ENCODE results near the gene GALNT17. TPM values are rescaled to one million over a fixed set of nuclear protein-coding genes. Genes with fewer than 3 reads are reported as not detected.
"Not testable (repeated sequence)": the region's sequence is repeated elsewhere in the genome, so short reads cannot be mapped to it uniquely, and the experiment has no call there.

GALNT17 gene
- total and polyA plus RNA-seq, 5 experiments from 2014 or later, result not detected

DNA sequence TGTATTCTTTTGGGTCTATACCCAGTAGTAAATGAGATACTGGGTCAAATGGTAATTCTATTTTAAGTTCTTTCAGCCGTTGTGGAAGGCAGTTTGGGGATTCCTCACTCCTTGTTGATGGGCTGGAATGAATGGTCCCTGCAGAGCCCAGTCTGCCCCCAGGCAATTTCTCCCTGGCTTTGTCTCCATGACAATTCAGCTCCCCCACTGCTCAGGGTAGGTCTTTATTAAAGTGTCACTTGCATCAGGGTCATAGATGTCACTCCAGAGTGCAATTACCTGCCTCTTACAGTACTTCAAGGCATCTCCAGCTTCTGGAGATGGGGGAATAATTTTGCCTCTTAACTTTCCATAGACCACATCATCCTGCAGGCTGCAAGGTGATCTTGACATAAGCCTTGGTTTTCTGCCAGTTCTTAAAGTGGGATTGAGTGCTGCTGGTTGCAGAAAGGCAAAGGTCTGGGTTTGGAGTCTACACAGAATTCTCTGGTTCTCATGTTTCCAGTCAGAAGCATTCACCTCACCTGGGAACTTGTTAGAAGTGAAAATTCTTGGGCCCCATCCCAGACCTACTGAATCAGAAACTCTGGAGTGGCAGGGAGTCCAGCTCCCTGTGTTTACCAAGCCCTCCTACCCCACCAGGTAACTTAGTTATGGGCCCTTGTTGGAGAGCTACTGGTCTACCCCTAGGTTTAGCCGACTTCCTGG is 442.4 kb downstream of the GALNT17 start:
- Mint-ChIP-seq H3K4me1 (no peaks in the 10 kb centered on the region), H3K27ac (no peak overlapping the region), H3K4me3 (no peak overlapping the region), H3K27me3 (no peaks in the 10 kb centered on the region), H3K9me3 (peaks cover 0 to 18% (median 8%) of the 10 kb centered on the region in 9 donors), H3K36me3 (peaks cover 0 to 4% (median 0%) of the 10 kb centered on the region in 3 donors)
- DNase-seq, result no peak
- POLR2A ChIA-PET, result no interaction called here
- no peak for ATAC-seq

DNA sequence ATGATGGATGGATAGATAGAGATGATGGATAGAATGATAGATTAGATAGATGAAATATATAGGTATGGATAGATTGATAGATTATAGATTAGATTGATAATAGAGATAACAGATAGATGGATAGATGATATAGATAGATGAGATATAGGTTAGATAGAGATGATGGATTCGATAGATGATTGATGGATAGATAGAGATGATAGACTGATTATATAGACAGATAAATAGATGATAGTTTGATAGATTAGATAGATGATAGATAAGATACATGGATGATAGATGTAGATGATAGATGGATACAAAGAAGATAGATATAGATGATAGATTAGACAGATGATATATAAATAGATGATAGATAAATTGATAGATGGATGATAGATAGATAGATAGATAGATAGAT is 448.1 kb downstream of the GALNT17 start:
- no peaks in the 10 kb centered on the region for H3K4me1 Mint-ChIP-seq
- H3K4me3 Mint-ChIP-seq, result no peak overlapping the region
- no peak for ATAC-seq
- peaks cover 0 to 19% (median 5%) of the 10 kb centered on the region in 9 donors for H3K9me3 Mint-ChIP-seq
- H3K27me3 Mint-ChIP-seq, result no peaks in the 10 kb centered on the region
- H3K36me3 Mint-ChIP-seq, result no peaks in the 10 kb centered on the region
- DNase-seq, result no peak
- POLR2A ChIA-PET, result no interaction called here
- H3K27ac Mint-ChIP-seq, result no peak overlapping the region

DNA sequence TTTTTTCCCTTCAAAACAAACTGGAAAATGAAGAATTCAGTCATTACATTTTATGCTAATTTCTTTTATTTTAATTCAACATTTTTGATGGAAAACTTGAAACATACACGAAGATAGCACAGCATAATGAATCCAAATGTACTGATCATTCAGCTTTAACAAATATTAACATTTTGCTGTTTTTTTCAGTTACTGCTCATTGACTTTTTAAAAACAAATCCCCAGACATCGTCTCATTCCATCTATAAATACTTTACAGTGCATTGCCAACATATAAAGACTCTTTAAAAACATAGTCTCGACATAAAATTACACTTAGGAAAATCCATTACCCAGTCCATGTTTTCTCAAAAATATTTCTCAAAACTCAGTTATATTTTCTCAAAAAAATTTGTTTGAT is 452.3 kb downstream of the GALNT17 start:
- H3K4me3 Mint-ChIP-seq, result no peak overlapping the region
- POLR2A ChIA-PET, result no interaction called here
- no peaks in the 10 kb centered on the region for H3K36me3 Mint-ChIP-seq
- peaks cover 0 to 10% (median 8%) of the 10 kb centered on the region in 9 donors for H3K9me3 Mint-ChIP-seq
- no peaks in the 10 kb centered on the region for H3K27me3 Mint-ChIP-seq
- H3K27ac Mint-ChIP-seq, result no peak overlapping the region
- ATAC-seq (no peak), DNase-seq (no peak)
- H3K4me1 Mint-ChIP-seq, result no peaks in the 10 kb centered on the region

DNA sequence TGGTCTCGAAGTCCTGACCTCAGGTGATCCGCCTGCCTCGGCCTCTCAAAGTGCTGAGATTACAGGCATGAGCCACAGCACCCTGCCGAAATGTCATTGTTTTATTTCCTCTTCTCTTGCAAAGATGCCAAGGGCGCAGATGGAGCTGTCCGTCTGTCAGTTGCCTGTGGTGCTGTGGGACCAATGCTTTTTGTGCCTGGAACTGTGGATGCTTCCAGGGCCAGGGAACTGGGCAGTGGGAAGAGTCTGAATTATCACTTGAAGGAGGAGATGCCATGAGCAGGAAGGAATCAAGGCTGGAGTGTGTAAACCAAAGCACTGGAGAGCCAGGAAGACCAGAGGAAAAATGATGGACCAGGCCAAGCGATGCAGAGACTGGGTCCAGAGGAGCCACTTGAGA is 459.9 kb downstream of the GALNT17 start:
- peak overlapping the region in 1 of 10 donors; percentile 86 for H3K27ac Mint-ChIP-seq
- peaks cover 0 to 23% (median 9%) of the 10 kb centered on the region in 9 donors for H3K9me3 Mint-ChIP-seq
- no peaks in the 10 kb centered on the region for H3K36me3 Mint-ChIP-seq
- no peak overlapping the region for H3K4me3 Mint-ChIP-seq
- H3K27me3 Mint-ChIP-seq, result no peaks in the 10 kb centered on the region
- no peaks in the 10 kb centered on the region for H3K4me1 Mint-ChIP-seq
- ATAC-seq (no peak), DNase-seq (no peak)
- POLR2A ChIA-PET, result no interaction called here

DNA sequence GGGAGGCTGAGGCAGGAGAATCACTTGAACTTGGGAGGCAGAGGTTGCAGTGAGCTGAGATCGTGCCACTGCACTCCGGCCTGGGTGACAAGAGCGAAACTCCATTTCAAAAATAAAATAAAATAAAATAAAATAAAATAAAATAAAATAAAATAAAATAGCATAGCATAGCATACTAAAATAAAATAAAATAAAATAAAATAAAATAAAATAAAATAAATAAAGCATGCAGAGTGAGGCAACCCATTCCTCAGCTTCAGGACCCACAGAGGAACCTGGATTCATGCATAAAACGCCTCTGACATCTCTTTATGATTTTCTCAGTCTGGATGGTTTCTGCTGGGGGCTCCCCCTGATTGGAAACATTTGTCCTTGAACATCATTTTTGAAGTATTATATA is 460.4 kb downstream of the GALNT17 start:
- H3K9me3 Mint-ChIP-seq, result peaks cover 0 to 23% (median 9%) of the 10 kb centered on the region in 9 donors
- ATAC-seq, H3K36me3 Mint-ChIP-seq, H3K27me3 Mint-ChIP-seq, H3K27ac Mint-ChIP-seq, H3K4me3 Mint-ChIP-seq, H3K4me1 Mint-ChIP-seq, DNase-seq: not testable (repeated sequence)
- POLR2A ChIA-PET, result interaction anchor here (0.7 kb wide), 1 partner anchor 14 kb away, joined by 3 read pairs; no protein-coding TSS in a partner anchor

DNA sequence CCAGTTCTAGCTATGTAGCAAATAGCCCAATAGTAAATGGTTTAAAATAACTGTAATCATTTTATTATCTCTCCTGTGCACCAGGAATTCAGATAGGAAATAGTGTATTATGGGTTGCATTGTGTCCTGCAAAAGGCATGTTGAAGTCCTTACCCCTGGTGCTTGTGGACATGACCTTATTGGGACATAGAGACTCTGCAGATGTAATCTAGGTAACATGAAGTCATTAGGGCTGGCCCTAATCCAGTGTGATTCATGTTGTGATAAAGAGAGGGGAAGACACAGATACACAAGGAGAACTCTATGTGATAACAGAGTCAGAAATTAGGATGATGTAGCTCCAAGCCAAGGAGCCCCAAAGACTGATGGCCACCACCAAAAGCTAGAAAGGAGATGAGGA is 462.8 kb downstream of the GALNT17 start:
- DNase-seq, result no peak
- POLR2A ChIA-PET, result no interaction called here
- Mint-ChIP-seq H3K27ac (no peak overlapping the region), H3K27me3 (no peaks in the 10 kb centered on the region), H3K9me3 (peaks cover 2 to 33% (median 8%) of the 10 kb centered on the region in 9 donors), H3K4me3 (no peak overlapping the region), H3K36me3 (no peaks in the 10 kb centered on the region), H3K4me1 (no peaks in the 10 kb centered on the region)
- ATAC-seq, result no peak

DNA sequence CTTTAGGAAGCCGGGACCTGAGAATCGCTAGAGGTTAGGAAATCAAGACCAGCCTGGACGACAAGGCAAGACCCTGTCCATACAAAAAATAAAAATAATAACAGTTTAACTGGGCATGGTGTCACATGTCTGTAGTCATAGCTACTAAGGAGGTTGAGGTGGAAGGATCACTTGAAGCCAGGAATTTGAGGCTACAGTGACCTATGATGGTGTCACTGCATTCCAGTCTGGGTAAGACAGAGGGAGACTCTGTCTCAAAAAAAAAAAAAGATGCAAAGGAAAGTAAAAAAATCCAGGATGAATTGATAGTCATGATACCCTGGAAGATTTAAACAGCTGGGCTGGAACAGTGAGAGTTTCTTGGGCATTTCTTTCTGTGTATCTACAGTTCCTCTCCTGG is 463.2 kb downstream of the GALNT17 start:
- POLR2A ChIA-PET, result no interaction called here
- no peaks in the 10 kb centered on the region for H3K27me3 Mint-ChIP-seq
- no peaks in the 10 kb centered on the region for H3K4me1 Mint-ChIP-seq
- ATAC-seq (no peak), DNase-seq (no peak)
- no peak overlapping the region for H3K4me3 Mint-ChIP-seq
- peaks cover 2 to 33% (median 8%) of the 10 kb centered on the region in 9 donors for H3K9me3 Mint-ChIP-seq
- H3K36me3 Mint-ChIP-seq, result no peaks in the 10 kb centered on the region
- no peak overlapping the region for H3K27ac Mint-ChIP-seq

DNA sequence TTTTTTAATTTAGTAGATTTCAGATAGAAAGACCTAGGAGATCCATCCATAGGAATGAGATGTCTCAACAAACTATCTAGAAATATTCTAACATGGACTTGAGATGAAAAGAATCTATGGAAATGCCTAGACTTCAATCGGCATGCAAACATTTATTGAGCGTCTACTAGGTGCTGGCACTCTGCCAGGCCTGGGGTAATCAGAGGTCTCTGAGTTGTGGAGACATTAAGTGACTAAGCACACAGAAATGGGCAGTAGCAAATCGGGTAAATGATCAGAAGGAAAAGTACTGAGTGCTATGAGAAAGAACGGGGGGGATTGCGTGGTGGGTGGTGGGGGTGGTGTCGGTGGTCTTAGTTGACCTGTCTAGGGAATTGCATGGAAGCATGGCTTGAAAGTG is 466.6 kb downstream of the GALNT17 start:
- Mint-ChIP-seq H3K27ac (no peak overlapping the region), H3K9me3 (peaks cover 0 to 47% (median 9%) of the 10 kb centered on the region in 9 donors), H3K27me3 (peaks cover 0 to 18% (median 2%) of the 10 kb centered on the region in 5 donors), H3K36me3 (no peaks in the 10 kb centered on the region), H3K4me1 (no peaks in the 10 kb centered on the region), H3K4me3 (no peak overlapping the region)
- POLR2A ChIA-PET, result no interaction called here
- ATAC-seq (no peak), DNase-seq (no peak)

DNA sequence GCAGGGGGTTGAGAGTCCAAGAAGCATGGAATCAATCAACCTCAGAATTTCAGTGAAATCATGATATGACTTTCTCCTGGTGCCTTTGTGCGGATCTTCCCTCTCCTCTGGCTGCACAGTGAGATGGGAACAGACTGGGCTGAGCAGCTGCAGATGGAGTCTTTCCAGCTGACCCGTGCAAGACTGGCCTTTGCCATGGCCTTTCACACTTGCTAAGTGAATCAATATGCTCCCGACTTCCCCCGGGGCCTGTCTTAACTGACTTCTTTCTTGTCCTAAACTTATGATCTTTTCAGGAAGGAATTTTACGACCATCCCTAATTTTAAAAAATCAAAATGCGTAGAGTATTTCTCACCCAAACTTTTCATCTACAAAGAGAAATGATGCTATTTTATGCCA is 469.9 kb downstream of the GALNT17 start:
- DNase-seq, result no peak
- Mint-ChIP-seq H3K9me3 (peaks cover 0 to 33% (median 8%) of the 10 kb centered on the region in 9 donors), H3K4me1 (no peaks in the 10 kb centered on the region), H3K4me3 (no peak overlapping the region), H3K27ac (no peak overlapping the region), H3K27me3 (peaks cover 0 to 18% (median 2%) of the 10 kb centered on the region in 5 donors), H3K36me3 (no peaks in the 10 kb centered on the region)
- POLR2A ChIA-PET, result no interaction called here
- ATAC-seq, result no peak

DNA sequence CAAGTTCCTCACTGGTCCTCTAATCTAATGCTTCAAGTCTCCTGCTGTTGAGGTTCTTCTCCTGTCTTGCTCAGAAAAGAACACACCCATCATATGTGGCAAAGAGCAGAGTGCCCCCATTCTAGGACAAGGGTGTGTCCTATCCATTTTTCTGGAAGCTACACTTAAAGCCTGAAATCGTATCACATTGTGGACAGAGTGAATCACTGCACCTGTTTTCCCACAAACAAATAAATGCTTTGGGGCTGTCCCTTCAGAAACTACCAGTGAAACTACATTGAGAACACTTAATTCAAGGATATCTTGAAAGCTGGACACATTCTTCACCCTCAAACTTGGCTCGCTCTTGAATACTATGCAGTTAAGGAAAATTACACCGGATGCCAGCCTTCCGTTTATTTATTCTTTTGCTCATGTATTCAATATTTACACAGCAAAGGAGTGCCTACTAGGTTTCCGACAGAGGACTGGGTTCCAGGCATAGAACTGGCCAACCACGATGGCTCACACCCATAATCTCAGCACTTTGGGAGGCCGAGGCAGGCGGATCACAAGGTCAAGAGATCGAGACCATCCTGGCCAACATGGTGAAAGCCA is 473.0 kb downstream of the GALNT17 start:
- DNase-seq, result no peak
- no peaks in the 10 kb centered on the region for H3K36me3 Mint-ChIP-seq
- H3K4me3 Mint-ChIP-seq, result no peak overlapping the region
- peaks cover 4 to 47% (median 9%) of the 10 kb centered on the region in 9 donors for H3K9me3 Mint-ChIP-seq
- H3K4me1 Mint-ChIP-seq, result no peaks in the 10 kb centered on the region
- ATAC-seq, result no peak
- POLR2A ChIA-PET, result no interaction called here
- H3K27me3 Mint-ChIP-seq, result peaks cover 0 to 18% (median 2%) of the 10 kb centered on the region in 5 donors
- no peak overlapping the region for H3K27ac Mint-ChIP-seq

DNA sequence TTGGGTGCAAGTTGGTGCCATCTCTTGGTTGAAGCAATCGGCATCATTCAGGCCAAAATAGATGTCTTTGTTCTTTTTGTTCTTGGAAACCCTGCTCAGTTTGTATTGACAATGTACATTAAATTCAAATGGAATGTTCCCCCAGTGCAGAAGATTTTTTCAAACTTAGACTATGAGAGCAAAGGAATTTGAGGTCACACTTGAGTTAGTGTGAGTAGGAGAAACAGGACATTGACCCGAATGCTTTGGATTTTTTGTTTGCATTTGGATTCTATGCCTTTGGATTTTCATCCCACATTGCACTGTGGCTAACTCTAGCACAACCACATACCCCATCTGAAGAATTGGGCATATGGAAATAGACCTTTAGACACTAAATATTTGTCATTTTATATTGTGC is 480.0 kb downstream of the GALNT17 start:
- Mint-ChIP-seq H3K9me3 (peaks cover 0 to 34% (median 9%) of the 10 kb centered on the region in 9 donors), H3K27me3 (no peaks in the 10 kb centered on the region), H3K4me3 (no peak overlapping the region), H3K4me1 (no peaks in the 10 kb centered on the region), H3K36me3 (no peaks in the 10 kb centered on the region), H3K27ac (no peak overlapping the region)
- POLR2A ChIA-PET, result no interaction called here
- DNase-seq (no peak), ATAC-seq (no peak)

DNA sequence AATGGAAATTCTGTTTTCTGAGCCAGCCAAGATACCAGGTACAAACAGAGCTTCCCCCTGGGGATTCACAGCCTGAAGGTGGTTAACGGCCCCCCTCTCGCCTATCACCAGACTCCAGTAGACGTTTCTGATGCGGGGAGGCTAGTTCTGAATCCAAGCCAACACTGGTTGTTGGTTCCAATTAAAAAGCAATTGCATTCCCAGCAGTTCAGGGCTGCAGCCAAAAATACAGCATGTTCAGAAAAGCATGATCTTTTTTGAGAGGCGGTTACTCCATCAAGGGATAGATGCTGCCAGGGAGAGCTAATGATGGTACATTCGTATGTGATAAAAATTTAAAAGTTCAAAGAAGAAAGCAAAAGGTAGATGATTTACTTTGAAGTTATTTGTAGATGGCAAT is 481.0 kb downstream of the GALNT17 start:
- ATAC-seq (no peak), DNase-seq (no peak)
- Mint-ChIP-seq H3K36me3 (no peaks in the 10 kb centered on the region), H3K4me1 (no peaks in the 10 kb centered on the region), H3K27me3 (no peaks in the 10 kb centered on the region), H3K9me3 (peaks cover 0 to 26% (median 8%) of the 10 kb centered on the region in 9 donors), H3K27ac (no peak overlapping the region), H3K4me3 (no peak overlapping the region)
- POLR2A ChIA-PET, result no interaction called here

DNA sequence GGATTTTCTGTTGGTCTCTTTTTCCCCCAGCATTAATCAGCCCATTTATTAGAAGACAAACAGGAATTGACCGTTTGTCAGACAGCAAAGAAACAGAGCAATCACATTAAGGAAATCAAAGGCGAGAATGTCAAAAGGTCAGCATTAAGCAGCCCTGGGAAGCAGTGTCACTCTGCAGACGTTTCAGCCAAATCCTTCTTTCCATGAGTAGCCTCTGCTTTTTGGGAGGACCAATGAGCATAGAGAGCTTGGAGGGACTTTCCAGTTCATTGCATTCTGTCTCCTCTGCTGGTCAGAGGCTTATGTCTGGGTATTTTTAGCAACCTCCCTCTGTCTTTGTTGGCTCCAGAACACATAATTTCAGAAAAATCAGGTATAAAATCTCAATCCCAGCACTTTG is 481.4 kb downstream of the GALNT17 start:
- no peak for DNase-seq
- Mint-ChIP-seq H3K36me3 (no peaks in the 10 kb centered on the region), H3K9me3 (peaks cover 0 to 22% (median 5%) of the 10 kb centered on the region in 9 donors), H3K27me3 (peaks cover 0 to under 1% (median 0%) of the 10 kb centered on the region in 5 donors), H3K4me1 (no peaks in the 10 kb centered on the region), H3K27ac (no peak overlapping the region), H3K4me3 (no peak overlapping the region)
- POLR2A ChIA-PET, result no interaction called here
- ATAC-seq, result no peak

DNA sequence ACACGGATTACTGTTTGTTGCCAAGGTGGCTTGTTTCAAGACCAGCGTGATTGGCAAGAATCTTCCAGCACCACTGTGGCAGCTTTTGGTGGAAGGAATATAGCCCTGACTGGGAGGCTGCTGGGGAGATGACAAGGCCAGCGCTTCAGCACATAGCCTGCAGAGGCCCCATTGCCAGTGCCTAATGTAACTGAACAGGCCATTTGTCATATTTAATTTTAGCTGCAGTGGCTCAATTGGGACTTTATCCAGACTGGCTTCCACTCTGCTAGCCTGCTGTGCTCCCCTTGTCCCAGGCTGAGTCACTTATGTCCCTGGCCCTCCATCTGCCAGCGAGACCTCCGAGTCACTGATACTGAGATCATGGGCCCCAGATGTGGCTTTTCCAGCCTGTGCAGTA is 483.1 kb downstream of the GALNT17 start:
- Mint-ChIP-seq H3K27me3 (peaks cover 0 to 5% (median 0%) of the 10 kb centered on the region in 5 donors), H3K27ac (no peak overlapping the region), H3K4me1 (no peaks in the 10 kb centered on the region), H3K9me3 (peaks cover 0 to 12% (median 9%) of the 10 kb centered on the region in 9 donors), H3K4me3 (no peak overlapping the region), H3K36me3 (no peaks in the 10 kb centered on the region)
- DNase-seq, result no peak
- ATAC-seq, result no peak
- POLR2A ChIA-PET, result no interaction called here

Measured in naive thymus-derived CD8-positive, alpha-beta T cell (primary cell).